GM19463 (cell line): ENCODE measurements around the gene GTF2A1L.
A peak's percentile ranks its signal among the peaks of the same experiment; 100 is the strongest.
"Not testable (repeated sequence)": the region's sequence is repeated elsewhere in the genome, so short reads cannot be mapped to it uniquely, and the experiment has no call there.

ENCODE experiments used
- ATAC-seq: cut with Tn5 transposase; IDR thresholded peaks from one replicate; pipeline ENCODE4 v1.9.1; 2021; ENCODE audit warnings: mild to moderate bottlenecking, moderate library complexity; ENCODE audit not compliant: unreplicated experiment

The GTF2A1L gene

DNA sequence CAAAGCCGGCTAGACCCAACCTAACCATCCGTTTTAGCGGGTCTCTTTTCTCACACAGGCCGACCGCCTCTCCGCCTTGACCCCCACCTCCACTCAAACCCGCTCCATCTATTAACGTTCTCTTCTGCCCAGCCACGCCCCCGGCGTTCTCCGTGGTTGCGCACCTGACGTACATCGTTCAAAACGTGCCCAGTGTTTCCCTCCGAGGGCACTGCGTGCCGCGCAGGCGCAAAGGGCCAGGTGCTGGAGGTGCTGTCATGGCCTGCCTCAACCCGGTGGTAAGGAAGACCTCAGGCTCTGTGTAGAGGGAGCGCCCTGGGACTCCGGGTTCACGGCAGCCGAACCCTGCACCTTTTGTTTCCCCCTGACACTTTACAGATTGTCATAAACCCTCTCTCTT lies at the start of gene GTF2A1L:
TSS of gene GTF2A1L (plus strand) at position 239 of the 400 bp plus-strand sequence. CDS start at position 258, 19 bp downstream.
- no peak for ATAC-seq

DNA sequence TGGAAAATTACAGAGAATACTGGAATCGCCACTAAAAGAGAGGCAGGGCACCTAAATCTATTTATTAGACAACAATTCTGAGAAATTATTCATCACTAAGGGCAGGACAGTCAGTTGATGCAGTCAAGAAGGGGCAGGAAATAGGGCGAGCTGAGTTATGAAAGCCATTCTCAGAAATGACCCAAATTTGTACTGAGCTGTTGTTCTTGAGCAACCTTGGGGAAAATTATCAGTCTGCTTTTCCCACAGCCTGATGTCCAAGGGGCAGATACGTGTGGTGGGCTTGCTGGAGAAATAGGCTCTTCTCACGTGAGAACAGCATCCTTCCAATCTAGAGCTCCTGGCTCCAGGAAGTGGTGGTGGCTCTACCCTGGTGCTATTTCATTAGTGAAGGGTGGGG lies 49.1 kb upstream of the GTF2A1L start:
- ATAC-seq, result no peak

- ATAC-seq, result no peak
Measured at GRCh38 chr2:48569433-48569832, 48.2 kb upstream of the GTF2A1L start.

GRCh38 chr2:48572816-48573215 lies 44.8 kb upstream of the GTF2A1L start:
- ATAC-seq, result no peak

GRCh38 chr2:48574353-48575287 lies 43.0 kb upstream of the GTF2A1L start:
- ATAC-seq, result no peak

- ATAC-seq, result no peak
Measured at GRCh38 chr2:48578313-48578712, 39.3 kb upstream of the GTF2A1L start.

- no peak for ATAC-seq
Measured at GRCh38 chr2:48583961-48584360, 33.7 kb upstream of the GTF2A1L start.

DNA sequence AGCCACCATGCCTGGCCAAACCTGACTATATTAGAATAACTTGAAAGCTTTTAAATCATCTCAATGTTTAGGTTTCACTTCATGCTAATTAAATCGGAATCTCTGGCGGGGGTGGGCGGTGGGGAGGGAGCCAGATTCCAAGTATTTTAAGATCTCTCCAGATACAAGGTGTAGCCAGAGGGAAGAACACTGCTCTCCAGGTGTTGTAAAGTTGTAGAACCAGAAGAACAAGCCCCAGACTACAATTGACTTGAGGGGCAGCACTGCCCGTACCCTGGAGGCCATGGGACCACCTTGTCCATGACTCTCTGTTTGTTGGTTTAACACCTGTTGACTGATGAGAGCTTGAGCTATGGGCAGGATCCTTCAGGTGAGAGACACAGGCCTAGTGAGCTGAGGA lies 33.1 kb upstream of the GTF2A1L start:
- ATAC-seq, result no peak

- no peak for ATAC-seq
Measured at GRCh38 chr2:48586433-48586832, 31.2 kb upstream of the GTF2A1L start.

GRCh38 chr2:48587560-48587959 lies 30.1 kb upstream of the GTF2A1L start:
- no peak for ATAC-seq

DNA sequence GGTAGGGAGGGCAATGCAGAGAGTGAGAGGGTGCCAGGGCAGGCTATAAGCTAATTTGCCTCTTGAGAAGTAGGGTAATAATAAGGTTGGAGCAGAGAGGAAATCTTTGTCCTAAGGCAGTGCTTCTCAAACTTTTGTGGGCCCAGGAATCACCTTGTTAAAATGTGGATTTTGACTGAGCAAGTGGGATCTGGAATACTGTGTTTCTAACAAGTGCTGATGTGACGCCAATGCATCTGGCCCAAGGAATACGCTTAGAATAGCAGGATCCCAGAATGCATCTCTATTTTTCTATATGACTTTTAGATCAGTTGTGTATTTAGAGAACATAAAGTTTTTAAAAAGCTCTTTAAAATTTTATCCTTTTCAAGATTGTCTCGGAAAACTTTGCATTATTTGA lies 29.7 kb upstream of the GTF2A1L start:
- no peak for ATAC-seq

GRCh38 chr2:48588745-48589144 lies 28.9 kb upstream of the GTF2A1L start:
- no peak for ATAC-seq

GRCh38 chr2:48589170-48589767 lies 28.4 kb upstream of the GTF2A1L start:
- no peak for ATAC-seq

DNA sequence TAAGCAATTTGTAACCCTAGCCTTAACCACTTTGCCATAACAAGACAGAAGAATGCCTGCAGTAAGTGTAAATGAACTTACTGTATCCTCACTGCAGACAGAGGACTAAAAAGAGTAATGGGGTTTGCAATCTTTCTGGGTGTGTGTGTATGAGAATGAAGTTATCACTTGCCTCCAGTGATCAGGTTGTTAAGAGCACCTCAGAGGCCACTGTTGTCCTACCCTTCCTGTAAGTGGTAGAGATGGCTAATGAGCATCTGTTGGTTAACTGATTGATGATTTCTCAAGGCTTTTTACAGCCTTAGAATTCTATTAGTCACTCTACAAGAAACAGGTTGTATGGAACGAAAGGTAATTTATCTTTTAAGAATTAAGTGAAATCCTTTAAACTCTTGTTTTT lies 27.6 kb upstream of the GTF2A1L start:
- no peak for ATAC-seq

GRCh38 chr2:48592067-48592466 lies 25.6 kb upstream of the GTF2A1L start:
- no peak for ATAC-seq

DNA sequence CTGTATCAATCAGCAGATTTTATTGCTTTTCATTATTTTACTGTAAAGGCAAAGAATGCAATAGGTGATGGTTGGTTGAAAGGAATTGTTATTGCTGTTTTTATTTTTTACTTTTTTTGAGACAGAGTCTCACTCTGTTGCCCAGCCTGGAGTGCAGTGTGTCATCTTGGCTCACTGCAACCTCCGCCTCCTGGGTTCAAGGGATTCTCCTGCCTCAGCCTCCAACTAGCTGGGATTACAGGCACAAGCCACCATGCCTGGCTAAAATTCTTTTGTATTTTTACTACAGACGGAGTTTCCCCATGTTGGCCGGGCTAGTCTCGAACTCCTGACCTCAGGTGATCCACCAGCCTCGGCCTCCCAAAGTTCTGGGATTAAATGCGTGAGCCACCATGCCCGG lies 20.9 kb upstream of the GTF2A1L start:
- not testable (repeated sequence) for ATAC-seq

DNA sequence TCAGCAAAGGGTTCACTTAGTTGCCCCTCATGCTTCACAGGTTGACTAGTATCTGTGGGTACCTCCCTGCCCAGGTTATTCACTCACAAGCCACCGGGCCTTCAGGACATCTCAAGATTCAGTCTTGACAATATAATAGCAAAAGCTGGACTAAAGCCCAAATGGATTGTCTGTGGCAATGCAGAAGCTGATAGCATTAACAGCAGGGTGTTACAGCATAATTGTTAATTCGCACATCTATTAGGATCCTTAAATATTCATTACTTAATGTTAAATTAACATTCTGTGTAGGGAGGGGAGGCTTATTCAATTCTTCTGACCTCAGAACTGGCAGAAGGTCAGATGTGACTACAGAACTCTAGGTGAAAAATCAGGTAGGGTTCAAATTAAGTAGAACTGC lies 20.2 kb upstream of the GTF2A1L start:
- no peak for ATAC-seq

GRCh38 chr2:48600204-48600813 lies 17.3 kb upstream of the GTF2A1L start:
- ATAC-seq, result no peak

DNA sequence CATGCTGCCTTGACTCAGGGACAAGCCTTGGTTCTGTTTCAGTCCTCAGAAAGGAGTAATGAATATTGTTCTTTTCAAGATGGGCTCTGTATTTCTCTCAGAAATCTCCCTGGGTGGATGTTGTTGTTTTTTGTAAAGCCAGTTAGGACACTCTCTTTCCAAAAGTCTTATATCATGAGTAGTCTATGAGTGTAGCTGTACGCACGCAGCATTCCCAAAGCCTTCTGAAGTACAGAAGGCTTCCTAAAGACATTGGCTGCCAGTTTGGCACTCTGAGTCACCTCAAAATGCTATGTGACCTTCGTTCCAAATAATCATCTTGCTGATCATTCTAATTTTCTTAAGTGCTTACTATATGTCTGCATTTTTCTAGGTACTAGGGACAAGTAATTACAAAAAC lies 16.7 kb upstream of the GTF2A1L start:
- ATAC-seq, result no peak

- ATAC-seq, result peak; percentile 64
Measured at GRCh38 chr2:48601349-48601748, 16.3 kb upstream of the GTF2A1L start.

GRCh38 chr2:48605482-48606175 lies 12.0 kb upstream of the GTF2A1L start:
- ATAC-seq, result no peak
